ENCODE measurements around the gene ANOS1. TPM values are rescaled to one million over a fixed set of nuclear protein-coding genes. Genes with fewer than 3 reads are reported as not detected.

ANOS1 gene
- total RNA-seq, 1 experiment from 2014 or later = 24.8 TPM

DNA sequence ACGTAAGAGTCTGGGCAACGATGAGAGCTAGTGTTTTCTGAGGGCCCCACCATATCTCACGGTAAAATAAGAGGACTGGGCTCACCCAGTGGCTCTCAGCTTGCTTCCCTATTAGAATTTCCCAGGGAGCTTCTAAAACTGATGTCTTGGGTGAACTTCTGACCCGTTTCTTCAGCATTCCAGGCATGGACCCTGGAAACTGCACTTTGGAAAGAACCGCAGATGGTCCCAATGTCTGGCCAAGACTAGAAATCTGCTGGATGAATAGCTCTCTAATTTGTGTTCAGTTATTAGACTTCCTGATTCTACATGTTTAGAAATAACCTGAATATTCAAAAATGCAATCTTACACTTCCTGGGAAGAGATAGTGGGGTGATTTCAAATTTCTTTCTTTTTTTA, 127.8 kb downstream of the ANOS1 start:
- ChIA-PET POLR2A (no interaction called here), CTCF (no interaction called here)
- Mint-ChIP-seq H3K4me1 (peaks cover 12% of the 10 kb centered on the region), H3K27ac (no peak overlapping the region), H3K36me3 (peaks cover 7% of the 10 kb centered on the region; the same call in 1 of the 2 replicates), H3K4me3 (no peak overlapping the region), H3K27me3 (ENCODE audit: low read depth) (no peaks in the 10 kb centered on the region), H3K9me3 (0 out of 2 replicates have a peak, but pooled peaks cover 3% of the 10 kb centered on the region)
- DNase-seq (ENCODE audit: low spot score) = no peak
- ATAC-seq = no peak
- TF ChIP-seq JUN (CRISPR knock-in tag; IDR thresholded peaks at IDR 0.05) (no peak), ZNF396 (CRISPR knock-in tag; IDR thresholded peaks at IDR 0.05; ENCODE audit: borderline replicate concordance) (no peak), ELF4 (CRISPR knock-in tag; IDR thresholded peaks at IDR 0.05; ENCODE audit: low read depth) (no peak), USF1 (CRISPR knock-in tag; IDR thresholded peaks at IDR 0.05) (no peak), ZNF219 (CRISPR knock-in tag; IDR thresholded peaks at IDR 0.05; ENCODE audit: borderline replicate concordance) (no peak), ZNF512 (CRISPR knock-in tag; IDR thresholded peaks at IDR 0.05; ENCODE audit: borderline replicate concordance) (no peak), MYBL2 (CRISPR knock-in tag; IDR thresholded peaks at IDR 0.05) (no peak), TCF7 (CRISPR knock-in tag; IDR thresholded peaks at IDR 0.05; ENCODE audit: low read depth) (no peak), ATF2 (CRISPR knock-in tag; IDR thresholded peaks at IDR 0.05; ENCODE audit: borderline replicate concordance, low read depth) (no peak), ESRRA (CRISPR knock-in tag; IDR thresholded peaks at IDR 0.05; ENCODE audit: borderline replicate concordance) (no peak), ZMAT4 (CRISPR knock-in tag; IDR thresholded peaks at IDR 0.05) (no peak), RELA (CRISPR knock-in tag; IDR thresholded peaks at IDR 0.05; ENCODE audit: borderline replicate concordance) (no peak), ZNF425 (CRISPR knock-in tag; conservative IDR thresholded peaks at IDR 0.05) (no peak), TEAD4 (CRISPR knock-in tag; IDR thresholded peaks at IDR 0.05) (no peak), PREB (CRISPR knock-in tag; IDR thresholded peaks at IDR 0.05; ENCODE audit: borderline replicate concordance) (no peak), ZNF138 (CRISPR knock-in tag; conservative IDR thresholded peaks at IDR 0.05) (no peak)
- TF ChIP-seq, protein P1, sequence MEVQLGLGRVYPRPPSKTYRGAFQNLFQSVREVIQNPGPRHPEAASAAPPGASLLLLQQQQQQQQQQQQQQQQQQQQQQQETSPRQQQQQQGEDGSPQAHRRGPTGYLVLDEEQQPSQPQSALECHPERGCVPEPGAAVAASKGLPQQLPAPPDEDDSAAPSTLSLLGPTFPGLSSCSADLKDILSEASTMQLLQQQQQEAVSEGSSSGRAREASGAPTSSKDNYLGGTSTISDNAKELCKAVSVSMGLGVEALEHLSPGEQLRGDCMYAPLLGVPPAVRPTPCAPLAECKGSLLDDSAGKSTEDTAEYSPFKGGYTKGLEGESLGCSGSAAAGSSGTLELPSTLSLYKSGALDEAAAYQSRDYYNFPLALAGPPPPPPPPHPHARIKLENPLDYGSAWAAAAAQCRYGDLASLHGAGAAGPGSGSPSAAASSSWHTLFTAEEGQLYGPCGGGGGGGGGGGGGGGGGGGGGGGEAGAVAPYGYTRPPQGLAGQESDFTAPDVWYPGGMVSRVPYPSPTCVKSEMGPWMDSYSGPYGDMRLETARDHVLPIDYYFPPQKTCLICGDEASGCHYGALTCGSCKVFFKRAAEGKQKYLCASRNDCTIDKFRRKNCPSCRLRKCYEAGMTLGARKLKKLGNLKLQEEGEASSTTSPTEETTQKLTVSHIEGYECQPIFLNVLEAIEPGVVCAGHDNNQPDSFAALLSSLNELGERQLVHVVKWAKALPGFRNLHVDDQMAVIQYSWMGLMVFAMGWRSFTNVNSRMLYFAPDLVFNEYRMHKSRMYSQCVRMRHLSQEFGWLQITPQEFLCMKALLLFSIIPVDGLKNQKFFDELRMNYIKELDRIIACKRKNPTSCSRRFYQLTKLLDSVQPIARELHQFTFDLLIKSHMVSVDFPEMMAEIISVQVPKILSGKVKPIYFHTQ (CRISPR knock-in tag; IDR thresholded peaks at IDR 0.05) = no peak
